IPS DF 4.7 (cell line): Measurements from ENCODE around the gene MLLT3.

Experiments
- DNase-seq: peaks from one replicate; pipeline ENCODE4 v3.0.0-alpha.2; 2013; ENCODE audit warnings: low spot score; ENCODE audit errors: extremely low read depth

MLLT3 gene

GRCh38 chr9:20427359-20427758 is 194.9 kb downstream of the MLLT3 start:
- DNase-seq, result no peak

DNA sequence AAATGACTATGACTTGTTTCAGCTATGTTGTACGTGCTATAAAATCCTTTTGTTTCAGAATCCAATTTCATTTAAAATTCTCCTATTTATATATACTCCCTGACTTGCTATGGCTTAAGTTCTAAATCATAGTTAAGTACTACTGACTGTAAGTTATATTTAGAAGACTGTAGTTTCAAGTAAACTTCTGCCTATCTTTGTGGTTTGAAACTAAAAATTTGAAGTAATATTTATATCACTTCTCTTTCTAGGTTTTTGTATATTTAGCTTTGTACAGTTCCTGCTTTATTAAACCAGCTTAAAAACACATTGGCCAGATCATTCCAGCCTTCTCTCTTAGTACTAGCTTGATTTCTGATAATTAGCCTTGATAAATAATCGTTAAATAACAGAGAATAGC is 196.3 kb downstream of the MLLT3 start:
- DNase-seq, result no peak

DNA sequence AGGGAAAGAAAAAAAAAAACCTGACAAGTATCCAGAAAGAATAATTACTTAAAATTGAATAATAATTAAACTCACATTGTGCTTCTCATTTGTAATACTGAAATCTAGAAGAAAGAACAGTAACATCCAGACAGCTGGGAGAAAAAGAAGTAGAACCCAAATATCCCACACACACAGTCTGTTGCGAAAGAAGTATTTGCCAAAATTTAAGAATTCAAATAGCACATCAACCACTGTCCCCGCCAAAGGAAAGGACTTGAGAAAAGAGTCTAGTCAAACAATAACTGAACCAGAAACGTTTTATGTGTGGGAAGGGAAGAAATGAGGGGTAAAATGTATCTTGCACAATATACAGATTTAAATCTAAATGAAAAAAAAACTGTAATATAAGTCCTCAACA is 202.8 kb downstream of the MLLT3 start:
- DNase-seq, result no peak

DNA sequence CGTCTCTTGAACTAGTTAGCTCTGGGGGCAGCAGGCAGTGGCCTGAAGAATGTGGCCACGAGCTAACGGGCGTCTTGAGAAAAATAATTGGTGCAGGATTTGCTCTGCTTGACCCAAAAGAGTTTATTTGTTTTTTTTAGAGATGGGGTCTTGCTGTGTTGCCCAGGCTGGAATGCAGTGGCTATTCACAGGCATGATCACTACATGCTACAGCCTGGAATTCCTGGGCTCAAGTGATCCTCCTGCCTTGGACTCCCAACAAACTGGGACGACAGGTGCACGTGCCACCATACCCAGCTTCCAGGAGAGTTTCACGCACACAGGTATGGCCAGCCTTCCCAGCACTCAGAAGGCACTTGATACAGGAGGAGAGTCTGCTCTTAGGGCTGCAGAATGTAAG is 203.8 kb downstream of the MLLT3 start:
- DNase-seq, result no peak

GRCh38 chr9:20417373-20418080 is 204.8 kb downstream of the MLLT3 start:
- no peak for DNase-seq

DNA sequence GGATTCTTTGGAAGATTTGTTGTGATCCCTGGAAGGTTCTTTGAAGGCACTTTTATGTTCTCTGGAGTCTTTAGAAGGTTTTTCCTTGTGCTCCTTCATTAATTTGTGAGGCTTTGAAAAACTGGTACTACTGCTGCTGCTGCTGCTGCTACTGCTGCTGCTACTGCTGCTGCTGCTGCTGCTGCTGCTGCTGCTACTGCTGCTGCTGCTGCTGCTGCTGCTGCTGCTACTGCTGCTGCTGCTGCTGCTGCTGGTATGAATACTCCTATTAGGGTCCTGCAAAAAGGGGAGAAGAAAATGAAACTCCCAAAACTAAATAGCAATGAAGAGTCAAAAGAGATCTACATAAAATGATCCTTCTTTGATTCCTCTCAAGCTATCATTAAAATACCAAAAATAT is 208.1 kb downstream of the MLLT3 start:
- DNase-seq, result no peak

- no peak for DNase-seq
These were observed 212.8 kb downstream of the MLLT3 start for GRCh38 chr9:20409321-20410092.

- DNase-seq, result no peak
These were observed 213.8 kb downstream of the MLLT3 start for GRCh38 chr9:20408513-20408912.

DNA sequence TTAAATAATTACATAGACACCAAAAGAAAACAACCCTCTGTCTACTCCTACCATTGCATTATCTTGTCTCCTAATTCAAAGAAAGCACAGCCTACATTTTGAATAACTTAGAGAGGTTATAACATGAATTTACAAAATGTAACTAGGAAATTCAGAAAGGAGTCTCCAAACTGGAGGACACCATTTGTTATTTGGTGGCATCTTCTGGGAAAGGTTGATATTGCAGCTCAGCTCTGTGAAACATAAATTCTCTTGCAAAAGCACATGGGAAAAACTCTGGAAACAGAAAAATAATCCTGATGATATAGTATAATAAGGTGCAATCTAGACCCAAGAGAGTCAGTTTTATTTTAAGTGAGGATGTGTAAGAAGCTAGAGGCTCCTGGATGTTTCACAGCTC is 215.3 kb downstream of the MLLT3 start:
- DNase-seq, result no peak

- DNase-seq, result no peak
These were observed 216.0 kb downstream of the MLLT3 start for GRCh38 chr9:20406344-20406743.

GRCh38 chr9:20405616-20406015 is 216.7 kb downstream of the MLLT3 start:
- no peak for DNase-seq

DNA sequence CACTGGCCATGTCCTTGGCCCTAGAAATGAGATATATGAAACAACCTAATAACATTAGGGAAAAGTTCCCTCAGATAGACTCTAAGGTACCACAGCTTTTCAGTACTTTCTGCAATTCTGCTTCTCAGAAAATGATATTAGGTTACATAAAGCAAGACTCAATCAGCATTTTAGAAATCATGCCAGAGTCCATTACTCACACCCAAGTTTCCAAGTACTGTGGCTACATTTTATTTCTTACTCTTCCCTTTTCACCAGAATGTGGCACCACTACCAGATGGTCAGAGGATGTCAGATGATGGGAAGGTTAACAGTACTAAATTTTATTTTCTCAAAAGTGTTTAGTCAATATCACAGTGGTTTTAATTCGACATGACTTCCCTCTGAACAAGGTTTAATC is 217.2 kb downstream of the MLLT3 start:
- DNase-seq, result no peak

DNA sequence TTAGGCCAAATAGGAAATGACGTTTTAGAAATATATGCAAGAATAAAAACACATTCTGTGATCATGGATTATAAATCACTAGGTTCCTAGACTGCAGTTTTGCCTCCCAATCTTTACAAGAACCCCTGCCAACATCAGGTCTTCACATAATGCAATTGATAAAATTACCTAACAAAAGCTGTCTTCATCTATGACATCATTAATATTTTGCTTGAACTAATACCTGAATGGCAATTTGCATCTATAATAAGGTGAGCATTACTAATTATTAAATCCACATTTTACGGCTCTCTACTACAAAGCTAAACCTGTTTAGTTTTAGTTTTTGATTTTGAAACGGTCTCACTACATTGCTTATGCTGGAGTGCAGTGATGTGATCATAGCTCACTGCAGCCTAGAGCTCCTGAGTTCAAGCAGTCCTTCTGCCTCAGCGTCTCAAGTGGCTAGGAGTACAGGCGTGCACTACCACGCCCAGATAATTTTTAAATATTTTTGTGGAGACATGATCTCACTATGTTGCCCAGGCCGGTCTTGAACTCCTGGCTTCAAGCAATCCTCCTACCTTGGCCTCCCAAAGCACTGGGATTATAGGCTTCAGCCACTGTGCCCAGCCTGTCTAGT is 218.0 kb downstream of the MLLT3 start:
- DNase-seq, result no peak

GRCh38 chr9:20403346-20403745 is 219.0 kb downstream of the MLLT3 start:
- DNase-seq, result no peak

DNA sequence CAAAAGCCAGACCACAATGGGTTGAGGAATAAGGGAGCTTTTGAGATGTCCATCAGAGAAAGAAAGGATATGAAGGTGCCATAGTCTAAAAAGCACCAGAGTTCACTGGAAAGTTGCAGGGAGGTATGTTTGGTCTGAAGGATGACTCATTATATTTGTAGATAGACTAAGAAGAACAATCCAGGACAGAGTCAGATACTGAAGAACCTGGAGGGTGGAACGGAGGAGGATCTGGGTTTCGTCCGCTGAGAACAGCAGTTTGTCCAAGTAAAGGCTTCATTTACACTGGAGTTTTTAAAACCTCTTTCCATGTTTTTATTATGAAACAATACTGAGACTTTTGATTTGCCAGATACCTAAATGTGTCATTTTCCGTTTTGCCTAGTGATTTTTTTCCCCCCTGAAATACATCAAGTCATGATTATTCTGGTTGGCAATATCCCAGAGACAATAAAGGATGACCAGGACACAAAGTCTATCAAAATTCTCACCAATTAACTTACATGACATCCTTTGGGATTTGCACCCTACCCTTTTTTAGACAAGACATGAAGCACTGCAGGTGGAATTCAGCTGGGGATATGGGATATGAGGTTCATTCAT is 219.9 kb downstream of the MLLT3 start:
- DNase-seq, result no peak

- no peak for DNase-seq
These were observed 223.6 kb downstream of the MLLT3 start for GRCh38 chr9:20398536-20399338.

- DNase-seq, result no peak
These were observed 225.0 kb downstream of the MLLT3 start for GRCh38 chr9:20397348-20397747.

- no peak for DNase-seq
These were observed 225.8 kb downstream of the MLLT3 start for GRCh38 chr9:20396509-20396908.

GRCh38 chr9:20395651-20396050 is 226.6 kb downstream of the MLLT3 start:
- DNase-seq, result no peak

DNA sequence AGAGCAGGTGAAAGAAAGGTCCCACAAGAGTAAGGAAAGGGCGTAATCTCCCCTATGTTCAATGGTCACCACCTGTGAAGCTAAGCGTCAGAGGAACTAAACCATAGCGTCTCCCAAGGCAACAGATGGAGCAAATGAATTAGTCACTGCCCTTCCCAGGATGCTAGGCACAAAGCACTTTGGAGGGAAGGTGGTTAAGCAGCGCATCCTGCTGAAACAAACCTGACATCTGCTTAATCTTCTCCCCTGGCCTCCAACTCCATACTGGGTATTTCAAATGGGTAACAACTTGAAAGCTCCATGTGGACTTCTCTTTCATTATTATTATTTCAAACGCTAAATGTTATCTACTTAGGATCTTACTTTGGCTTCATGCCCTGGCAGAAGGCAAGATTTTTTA is 227.3 kb downstream of the MLLT3 start:
- DNase-seq, result no peak

DNA sequence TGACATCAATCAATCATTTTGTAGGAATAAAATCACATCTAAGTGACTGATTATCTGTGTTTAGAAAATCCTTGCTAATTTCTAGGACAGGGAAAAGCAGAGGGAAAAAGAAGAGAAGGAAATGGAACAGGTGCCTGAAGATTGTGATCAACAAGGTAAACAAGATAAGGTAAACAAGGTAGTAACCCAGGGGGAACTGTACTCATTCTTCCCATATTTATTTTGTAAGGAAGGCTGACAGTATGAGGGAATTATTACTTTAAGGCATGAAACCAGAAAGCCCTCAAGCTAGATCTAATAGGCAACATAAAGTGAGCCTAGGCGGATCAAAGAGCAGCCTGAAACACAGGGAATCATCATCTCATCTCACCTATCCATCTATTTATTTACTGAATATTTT is 231.1 kb downstream of the MLLT3 start:
- DNase-seq, result no peak
